Neural progenitor cell (in vitro differentiated cells): ENCODE measurements around the gene ERMAP.

ENCODE experiments used
- EZH2 ChIP-seq: fragments of 200-600 bp; sonication (generic); IDR thresholded peaks from 2 replicates; pipeline ENCODE4 v1.6.1; 2017; ENCODE audit warnings: antibody characterized with exemption, mild to moderate bottlenecking, moderate library complexity
- EZH2phosphoT487 ChIP-seq: fragments of 200-600 bp; sonication (generic); IDR thresholded peaks from 2 replicates; pipeline ENCODE4 v1.6.1; 2017; ENCODE audit warnings: antibody characterized with exemption
- TF ChIP-seq, protein P1 (sequence below): fragments of 200-600 bp; sonication (generic); IDR thresholded peaks from 2 replicates; pipeline ENCODE4 v1.5.1; 2017; ENCODE audit warnings: antibody characterized with exemption, mild to moderate bottlenecking

GRCh38 chr1:42773420-42773819 is 43.5 kb upstream of the ERMAP start:
- TF ChIP-seq, protein P1, sequence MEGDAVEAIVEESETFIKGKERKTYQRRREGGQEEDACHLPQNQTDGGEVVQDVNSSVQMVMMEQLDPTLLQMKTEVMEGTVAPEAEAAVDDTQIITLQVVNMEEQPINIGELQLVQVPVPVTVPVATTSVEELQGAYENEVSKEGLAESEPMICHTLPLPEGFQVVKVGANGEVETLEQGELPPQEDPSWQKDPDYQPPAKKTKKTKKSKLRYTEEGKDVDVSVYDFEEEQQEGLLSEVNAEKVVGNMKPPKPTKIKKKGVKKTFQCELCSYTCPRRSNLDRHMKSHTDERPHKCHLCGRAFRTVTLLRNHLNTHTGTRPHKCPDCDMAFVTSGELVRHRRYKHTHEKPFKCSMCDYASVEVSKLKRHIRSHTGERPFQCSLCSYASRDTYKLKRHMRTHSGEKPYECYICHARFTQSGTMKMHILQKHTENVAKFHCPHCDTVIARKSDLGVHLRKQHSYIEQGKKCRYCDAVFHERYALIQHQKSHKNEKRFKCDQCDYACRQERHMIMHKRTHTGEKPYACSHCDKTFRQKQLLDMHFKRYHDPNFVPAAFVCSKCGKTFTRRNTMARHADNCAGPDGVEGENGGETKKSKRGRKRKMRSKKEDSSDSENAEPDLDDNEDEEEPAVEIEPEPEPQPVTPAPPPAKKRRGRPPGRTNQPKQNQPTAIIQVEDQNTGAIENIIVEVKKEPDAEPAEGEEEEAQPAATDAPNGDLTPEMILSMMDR: no peak
- no peak for TF ChIP-seq EZH2phosphoT487
- no peak for TF ChIP-seq EZH2
